Peyer's patch (tissue), 4 donors: ENCODE measurements around the gene OTUB2.

Source experiments
- POLR2A ChIP-seq, 2 donors: fragments of 450-650 bp; IDR thresholded peaks; one replicate each; pipeline ENCODE4 v1.5.1; 2017; ENCODE audit warnings: antibody characterized with exemption in 2 of 2, mild to moderate bottlenecking in 2 of 2, moderate library complexity in 2 of 2
- TF ChIP-seq, protein P1 (sequence below), 6 experiments: fragments of 450-650 bp in 4 of 6; fragments of 200-600 bp in 2 of 6; sonication (generic) in 1 of 6; IDR thresholded peaks; one replicate each; pipeline ENCODE4 v1.5.1; 2017 to 2019; ENCODE audit warnings: antibody characterized with exemption in 6 of 6, mild to moderate bottlenecking in 3 of 6, moderate library complexity in 1 of 6

DNA sequence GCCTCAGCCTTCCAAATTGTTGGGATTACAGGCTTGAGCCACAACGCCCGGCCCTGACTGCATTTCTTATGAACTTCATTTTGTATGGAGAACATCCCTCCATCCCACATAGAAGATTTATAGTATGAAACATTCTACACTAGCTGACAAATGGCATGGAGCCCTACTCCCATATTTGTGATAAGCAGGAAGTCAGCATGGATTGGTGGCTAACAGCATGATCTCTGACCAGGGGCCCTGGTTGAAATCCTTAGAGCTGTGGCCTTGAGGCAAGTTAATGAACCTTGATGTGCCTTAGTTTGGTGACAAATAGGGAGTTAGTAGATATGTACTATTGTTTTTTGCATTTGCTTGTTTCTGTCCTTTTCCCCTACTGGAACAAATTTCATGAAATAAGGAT is 67.3 kb downstream of the OTUB2 start:
- TF ChIP-seq, protein P1, sequence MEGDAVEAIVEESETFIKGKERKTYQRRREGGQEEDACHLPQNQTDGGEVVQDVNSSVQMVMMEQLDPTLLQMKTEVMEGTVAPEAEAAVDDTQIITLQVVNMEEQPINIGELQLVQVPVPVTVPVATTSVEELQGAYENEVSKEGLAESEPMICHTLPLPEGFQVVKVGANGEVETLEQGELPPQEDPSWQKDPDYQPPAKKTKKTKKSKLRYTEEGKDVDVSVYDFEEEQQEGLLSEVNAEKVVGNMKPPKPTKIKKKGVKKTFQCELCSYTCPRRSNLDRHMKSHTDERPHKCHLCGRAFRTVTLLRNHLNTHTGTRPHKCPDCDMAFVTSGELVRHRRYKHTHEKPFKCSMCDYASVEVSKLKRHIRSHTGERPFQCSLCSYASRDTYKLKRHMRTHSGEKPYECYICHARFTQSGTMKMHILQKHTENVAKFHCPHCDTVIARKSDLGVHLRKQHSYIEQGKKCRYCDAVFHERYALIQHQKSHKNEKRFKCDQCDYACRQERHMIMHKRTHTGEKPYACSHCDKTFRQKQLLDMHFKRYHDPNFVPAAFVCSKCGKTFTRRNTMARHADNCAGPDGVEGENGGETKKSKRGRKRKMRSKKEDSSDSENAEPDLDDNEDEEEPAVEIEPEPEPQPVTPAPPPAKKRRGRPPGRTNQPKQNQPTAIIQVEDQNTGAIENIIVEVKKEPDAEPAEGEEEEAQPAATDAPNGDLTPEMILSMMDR (IDR thresholded peaks at IDR 0.05): no peak
- TF ChIP-seq POLR2A (IDR thresholded peaks at IDR 0.05): no peak
